ENCODE data around the gene ZNF322.
A peak's percentile ranks its signal among the peaks of the same experiment; 100 is the strongest.

ZNF322 gene

GRCh38 chr6:26613689-26614683, 45.6 kb downstream of the ZNF322 start:
- no peak for DNase-seq

GRCh38 chr6:26613201-26613600, 46.3 kb downstream of the ZNF322 start:
- DNase-seq = no peak

GRCh38 chr6:26611599-26611998, 47.9 kb downstream of the ZNF322 start:
- no peak for DNase-seq

GRCh38 chr6:26609463-26609862, 50.1 kb downstream of the ZNF322 start:
- DNase-seq = no peak

- peak; percentile 85 to 89 for DNase-seq
Measured at GRCh38 chr6:26607434-26608230, 51.9 kb downstream of the ZNF322 start.

GRCh38 chr6:26604797-26605196, 54.7 kb downstream of the ZNF322 start:
- DNase-seq = no peak

GRCh38 chr6:26604026-26604425, 55.5 kb downstream of the ZNF322 start:
- DNase-seq = no peak

- no peak for DNase-seq
Measured at GRCh38 chr6:26602262-26602661, 57.3 kb downstream of the ZNF322 start.

- DNase-seq = no peak
Measured at GRCh38 chr6:26600759-26601158, 58.8 kb downstream of the ZNF322 start.

- no peak for DNase-seq
Measured at GRCh38 chr6:26599591-26599990, 60.0 kb downstream of the ZNF322 start.

GRCh38 chr6:26599134-26599533, 60.4 kb downstream of the ZNF322 start:
- no peak for DNase-seq

- no peak for DNase-seq
Measured at GRCh38 chr6:26598267-26598666, 61.3 kb downstream of the ZNF322 start.

GRCh38 chr6:26597821-26598220, 61.7 kb downstream of the ZNF322 start:
- DNase-seq = no peak

- DNase-seq = no peak
Measured at GRCh38 chr6:26597389-26597766, 62.2 kb downstream of the ZNF322 start.

GRCh38 chr6:26596579-26597388, 62.8 kb downstream of the ZNF322 start, which contains the start of gene ABT1:
Gene ABT1 (plus strand): TSS chr6:26596953. CDS start chr6:26596983, 30 bp downstream.
- DNase-seq = peak; percentile 98

- DNase-seq = peak; percentile 91 to 92
Measured at GRCh38 chr6:26595669-26596269, 63.8 kb downstream of the ZNF322 start.

GRCh38 chr6:26594730-26595632, 64.6 kb downstream of the ZNF322 start:
- DNase-seq = no peak

- DNase-seq = no peak
Measured at GRCh38 chr6:26594131-26594498, 65.4 kb downstream of the ZNF322 start.

- no peak for DNase-seq
Measured at GRCh38 chr6:26593278-26594130, 66.0 kb downstream of the ZNF322 start.

GRCh38 chr6:26592649-26593048, 66.9 kb downstream of the ZNF322 start:
- peak; percentile 13 to 16 for DNase-seq

Measured in AML-193 (cell line).